Measurements from ENCODE around the gene CEP70. TPM values are rescaled to one million over a fixed set of nuclear protein-coding genes. Genes with fewer than 3 reads are reported as not detected.

Gene CEP70
- polyA plus RNA-seq, 6 donors from 2014 or later, result 2.3 to 4.9 (median 2.8) TPM

Other genes starting within 250 kb of the CEP70 start
- not detected for gene MRAS, start 245.7 kb downstream of the CEP70 start, polyA plus RNA-seq (ENCODE audit: low read depth in 6 of 6)
- gene ESYT3, start 159.6 kb downstream of the CEP70 start, polyA plus RNA-seq (ENCODE audit: low read depth in 6 of 6), result not detected
- 10 to 100 TPM in 3 of 6 donors, 1 to 10 TPM in 3; 8.1 to 11.7 (median 9.7) TPM for gene FAIM, start 14.5 kb upstream of the CEP70 start, polyA plus RNA-seq (ENCODE audit: low read depth in 6 of 6)
- gene PIK3CB, start 240.7 kb upstream of the CEP70 start, polyA plus RNA-seq (ENCODE audit: low read depth in 6 of 6), result 10 to 100 TPM in 4 of 6 donors, 1 to 10 TPM in 2; 3.0 to 15.2 (median 10.9) TPM